ENCODE measurements around the gene SCUBE2. TPM values are rescaled to one million over a fixed set of nuclear protein-coding genes. Genes with fewer than 3 reads are reported as not detected.

SCUBE2 gene
- polyA plus RNA-seq, 2 donors: 0.84 to 4.6 TPM

DNA sequence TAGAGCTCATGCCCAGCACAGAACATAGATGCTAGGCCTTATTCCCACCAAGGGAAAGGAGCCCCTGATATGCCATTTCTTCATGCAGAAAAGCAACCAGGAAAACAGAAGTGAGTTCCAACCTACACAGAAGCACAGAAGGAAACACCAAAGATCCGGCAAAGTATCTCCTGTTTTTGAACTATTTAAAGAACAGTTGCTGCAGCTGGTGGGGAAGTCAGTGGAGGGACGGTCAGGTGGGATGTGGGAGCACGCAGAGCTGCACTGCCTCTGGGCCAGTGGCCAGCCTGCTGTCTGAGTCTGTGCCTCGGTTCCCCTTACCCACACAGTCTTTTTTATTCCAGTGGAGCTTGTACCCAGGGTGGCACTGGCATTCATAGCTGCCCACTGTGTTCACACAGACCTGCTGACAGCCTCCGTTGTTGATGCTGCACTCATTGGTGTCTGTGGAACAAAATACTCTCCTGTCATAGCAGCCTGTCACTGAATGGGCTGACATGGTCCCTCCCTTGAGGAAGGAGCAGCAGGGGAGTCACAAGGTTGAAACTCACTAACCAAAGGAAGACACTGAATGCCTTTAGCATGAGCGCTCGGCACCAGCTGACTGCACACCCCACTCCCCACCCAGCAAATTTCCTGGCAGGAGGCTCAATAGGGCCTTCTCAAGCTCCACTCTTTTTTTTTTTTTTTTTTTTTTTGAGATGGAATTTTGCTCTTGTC, 37.9 kb downstream of the SCUBE2 start:
- Histone ChIP-seq H3K27ac (ENCODE audit: low read depth in 2 of 2, low read length in 1 of 2) (no peak overlapping the region), H3K27me3 (ENCODE audit: control insufficient read depth in 1 of 2, insufficient read depth in 2 of 2, low read length in 2 of 2) (no peaks in the 10 kb centered on the region), H3K4me1 (ENCODE audit: control insufficient read depth in 2 of 2, insufficient read depth in 2 of 2, low read length in 1 of 2) (peaks cover 0 to 2% of the 10 kb centered on the region in 2 donors), H3K4me3 (ENCODE audit: low read depth in 1 of 2, low read length in 2 of 2) (no peak overlapping the region), H3K9me3 (ENCODE audit: control insufficient read depth in 2 of 2, insufficient read depth in 1 of 2, low read depth in 1 of 2, low read length in 1 of 2) (no peaks in the 10 kb centered on the region), H3K36me3 (ENCODE audit: control insufficient read depth in 2 of 2, insufficient read depth in 2 of 2, low read length in 1 of 2) (no peaks in the 10 kb centered on the region)
- WGBS, 2 donors: 73 to 75% methylated on average over 7 of the region's 7 CpGs

DNA sequence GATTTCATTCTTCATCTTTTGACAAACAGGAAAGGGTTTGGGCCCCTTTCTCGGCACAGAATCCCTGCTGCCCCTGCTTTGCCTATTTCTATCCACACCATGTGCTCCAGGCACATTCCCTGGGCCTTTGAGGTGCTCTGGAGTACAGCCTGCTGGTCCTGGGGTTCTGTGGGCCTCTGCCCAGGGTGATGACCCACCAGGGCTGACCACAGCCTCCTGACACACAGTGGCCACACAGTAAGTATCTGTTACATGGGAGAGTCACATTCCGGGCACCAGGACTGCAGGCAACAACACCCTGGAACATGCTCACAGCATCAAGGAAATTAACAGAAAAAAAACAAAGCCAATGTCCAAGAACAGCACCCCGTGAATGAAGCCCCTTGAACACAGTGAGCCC, 39.1 kb downstream of the SCUBE2 start:
- H3K27ac ChIP-seq (ENCODE audit: low read depth in 2 of 2, low read length in 1 of 2): no peak overlapping the region
- H3K36me3 ChIP-seq (ENCODE audit: control insufficient read depth in 2 of 2, insufficient read depth in 2 of 2, low read length in 1 of 2): no peaks in the 10 kb centered on the region
- H3K27me3 ChIP-seq (ENCODE audit: control insufficient read depth in 1 of 2, insufficient read depth in 2 of 2, low read length in 2 of 2): no peaks in the 10 kb centered on the region
- WGBS, 2 donors: 88 to 92% methylated on average over 3 of the region's 3 CpGs
- peaks cover 2% of the 10 kb centered on the region in 2 donors for H3K4me1 ChIP-seq (ENCODE audit: control insufficient read depth in 2 of 2, insufficient read depth in 2 of 2, low read length in 1 of 2)
- H3K9me3 ChIP-seq (ENCODE audit: control insufficient read depth in 2 of 2, insufficient read depth in 1 of 2, low read depth in 1 of 2, low read length in 1 of 2): no peaks in the 10 kb centered on the region
- no peak overlapping the region for H3K4me3 ChIP-seq (ENCODE audit: low read depth in 1 of 2, low read length in 2 of 2)

DNA sequence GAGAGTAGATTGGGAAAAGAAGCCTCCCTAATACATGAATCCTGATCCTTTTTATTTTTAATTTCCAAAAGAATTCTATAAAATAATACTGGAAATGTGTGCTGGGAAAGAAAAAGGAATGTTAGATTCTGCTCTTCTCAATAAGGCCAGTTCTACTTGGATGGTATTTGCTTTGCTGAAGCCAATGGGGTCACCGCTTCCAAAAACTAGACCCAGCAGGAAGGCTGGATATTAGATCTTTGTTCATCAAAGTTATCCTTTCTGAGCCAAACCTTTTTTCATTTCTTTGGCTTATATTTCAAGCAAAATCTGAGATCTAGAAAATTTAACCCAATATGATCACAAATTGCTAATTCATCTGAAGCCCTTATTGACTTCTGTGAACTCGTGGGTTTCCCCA, 41.4 kb downstream of the SCUBE2 start:
- Histone ChIP-seq H3K4me1 (ENCODE audit: control insufficient read depth in 2 of 2, insufficient read depth in 2 of 2, low read length in 1 of 2) (peaks cover 0 to 2% of the 10 kb centered on the region in 2 donors), H3K36me3 (ENCODE audit: control insufficient read depth in 2 of 2, insufficient read depth in 2 of 2, low read length in 1 of 2) (no peaks in the 10 kb centered on the region), H3K27me3 (ENCODE audit: control insufficient read depth in 1 of 2, insufficient read depth in 2 of 2, low read length in 2 of 2) (no peaks in the 10 kb centered on the region), H3K9me3 (ENCODE audit: control insufficient read depth in 2 of 2, insufficient read depth in 1 of 2, low read depth in 1 of 2, low read length in 1 of 2) (no peaks in the 10 kb centered on the region), H3K27ac (ENCODE audit: low read depth in 2 of 2, low read length in 1 of 2) (no peak overlapping the region), H3K4me3 (ENCODE audit: low read depth in 1 of 2, low read length in 2 of 2) (no peak overlapping the region)
- WGBS, 2 donors: 88 to 92% methylated on average over 2 of the region's 2 CpGs

DNA sequence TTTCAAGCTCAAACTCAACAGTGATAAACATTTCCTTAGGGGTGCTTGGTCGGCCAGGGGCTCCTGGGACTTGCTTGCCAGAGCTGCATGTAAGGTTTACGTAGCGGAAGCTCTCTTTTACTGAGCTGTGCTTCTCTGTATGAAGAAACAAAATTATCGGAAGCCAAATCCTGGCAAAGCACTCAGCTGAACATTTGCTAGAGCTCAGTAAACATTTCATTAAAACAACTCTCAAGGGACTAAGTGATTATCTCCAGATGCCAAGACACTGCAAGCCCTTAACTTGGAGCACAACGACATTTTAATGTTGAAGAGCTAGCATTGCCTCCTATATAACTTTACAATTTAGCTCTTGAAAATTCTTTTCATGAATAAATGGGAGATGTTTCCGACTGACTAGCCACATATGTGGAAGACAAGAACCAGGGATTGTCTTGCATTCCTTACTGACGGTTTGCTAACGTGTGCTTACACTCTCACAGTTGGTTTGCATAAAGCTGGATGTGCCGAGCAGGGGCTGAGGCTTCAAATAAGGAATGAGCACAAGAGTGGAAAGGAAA, 43.4 kb downstream of the SCUBE2 start:
- Histone ChIP-seq H3K27ac (ENCODE audit: low read depth in 2 of 2, low read length in 1 of 2) (peak overlapping the region; percentile 22 to 54), H3K36me3 (ENCODE audit: control insufficient read depth in 2 of 2, insufficient read depth in 2 of 2, low read length in 1 of 2) (no peaks in the 10 kb centered on the region), H3K9me3 (ENCODE audit: control insufficient read depth in 2 of 2, insufficient read depth in 1 of 2, low read depth in 1 of 2, low read length in 1 of 2) (no peaks in the 10 kb centered on the region), H3K4me3 (ENCODE audit: low read depth in 1 of 2, low read length in 2 of 2) (no peak overlapping the region), H3K27me3 (ENCODE audit: control insufficient read depth in 1 of 2, insufficient read depth in 2 of 2, low read length in 2 of 2) (no peaks in the 10 kb centered on the region), H3K4me1 (ENCODE audit: control insufficient read depth in 2 of 2, insufficient read depth in 2 of 2, low read length in 1 of 2) (peaks cover 0 to 2% of the 10 kb centered on the region in 2 donors)
- WGBS, 2 donors: 59 to 60% methylated on average over 9 of the region's 9 CpGs

DNA sequence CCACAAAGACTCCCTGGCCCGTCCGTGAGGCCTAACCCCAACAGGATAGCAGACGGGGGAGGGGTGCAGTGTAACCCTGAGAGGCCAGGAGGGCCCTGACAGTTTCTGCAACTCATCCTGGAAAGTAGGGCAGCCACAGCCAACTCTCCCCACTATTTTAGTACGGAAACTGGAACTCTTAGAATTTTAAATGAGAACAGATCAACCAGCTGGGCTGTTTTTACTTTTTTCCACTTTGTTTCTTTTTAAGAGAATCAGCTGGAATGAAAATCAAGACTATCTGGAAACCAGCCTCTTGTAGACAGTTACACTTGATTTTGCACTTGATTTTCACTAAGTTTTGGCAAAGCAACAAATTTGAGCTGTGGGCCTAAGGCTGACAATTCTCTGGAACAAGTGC, 44.9 kb downstream of the SCUBE2 start:
- Histone ChIP-seq H3K4me1 (ENCODE audit: control insufficient read depth in 2 of 2, insufficient read depth in 2 of 2, low read length in 1 of 2) (peaks cover 0 to 2% of the 10 kb centered on the region in 2 donors), H3K9me3 (ENCODE audit: control insufficient read depth in 2 of 2, insufficient read depth in 1 of 2, low read depth in 1 of 2, low read length in 1 of 2) (no peaks in the 10 kb centered on the region), H3K27me3 (ENCODE audit: control insufficient read depth in 1 of 2, insufficient read depth in 2 of 2, low read length in 2 of 2) (no peaks in the 10 kb centered on the region), H3K36me3 (ENCODE audit: control insufficient read depth in 2 of 2, insufficient read depth in 2 of 2, low read length in 1 of 2) (no peaks in the 10 kb centered on the region), H3K4me3 (ENCODE audit: low read depth in 1 of 2, low read length in 2 of 2) (no peak overlapping the region), H3K27ac (ENCODE audit: low read depth in 2 of 2, low read length in 1 of 2) (no peak overlapping the region)
- 77 to 83% methylated on average over 4 of the region's 4 CpGs for WGBS, 2 donors

DNA sequence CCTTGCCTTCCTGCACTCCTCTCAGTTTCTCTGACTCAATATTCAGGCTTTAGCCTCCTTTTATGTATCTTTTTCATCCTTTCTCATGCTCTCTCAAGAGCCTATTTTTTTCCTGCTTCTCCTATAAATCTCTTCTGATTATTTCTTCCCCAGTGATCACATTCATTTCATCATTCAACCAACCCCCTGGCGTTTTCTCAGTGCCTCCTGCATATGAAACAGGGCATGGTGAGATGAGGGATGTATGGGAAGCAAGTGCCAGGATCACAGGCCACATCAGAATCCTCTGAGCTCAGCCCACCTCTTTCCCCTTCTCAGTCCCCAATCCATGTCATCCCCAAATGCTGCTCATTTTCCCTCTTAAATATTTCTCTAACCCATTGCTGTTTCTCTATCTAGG, 48.9 kb downstream of the SCUBE2 start:
- Histone ChIP-seq H3K36me3 (ENCODE audit: control insufficient read depth in 2 of 2, insufficient read depth in 2 of 2, low read length in 1 of 2) (no peaks in the 10 kb centered on the region), H3K4me3 (ENCODE audit: low read depth in 1 of 2, low read length in 2 of 2) (no peak overlapping the region), H3K4me1 (ENCODE audit: control insufficient read depth in 2 of 2, insufficient read depth in 2 of 2, low read length in 1 of 2) (peaks cover 0 to 2% of the 10 kb centered on the region in 2 donors), H3K27me3 (ENCODE audit: control insufficient read depth in 1 of 2, insufficient read depth in 2 of 2, low read length in 2 of 2) (no peaks in the 10 kb centered on the region), H3K9me3 (ENCODE audit: control insufficient read depth in 2 of 2, insufficient read depth in 1 of 2, low read depth in 1 of 2, low read length in 1 of 2) (no peaks in the 10 kb centered on the region), H3K27ac (ENCODE audit: low read depth in 2 of 2, low read length in 1 of 2) (no peak overlapping the region)
- WGBS, 2 donors: 71 to 76% methylated on average over 1 of the region's 1 CpG

DNA sequence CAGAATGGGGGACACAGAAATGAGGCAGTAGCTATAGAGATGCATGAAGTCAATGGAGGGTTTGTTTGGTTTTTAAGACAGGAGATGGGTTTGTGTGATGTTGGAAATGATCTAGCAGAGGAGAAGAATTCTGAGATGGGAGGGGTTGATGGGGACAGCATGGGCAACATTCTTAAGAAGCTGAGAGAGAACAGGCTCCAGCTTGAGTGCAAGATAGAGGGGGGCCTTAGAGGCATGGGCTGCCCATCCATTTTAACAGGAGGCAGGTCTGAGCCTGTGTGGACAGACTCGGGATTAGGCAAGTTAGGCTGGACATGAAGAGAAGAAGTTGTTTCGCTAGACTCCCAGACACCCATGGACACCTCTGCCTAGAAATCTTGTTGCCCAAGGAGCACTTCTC, 49.7 kb downstream of the SCUBE2 start:
- WGBS, 2 donors: 62 to 81% methylated on average over 2 of the region's 2 CpGs
- no peaks in the 10 kb centered on the region for H3K9me3 ChIP-seq (ENCODE audit: control insufficient read depth in 2 of 2, insufficient read depth in 1 of 2, low read depth in 1 of 2, low read length in 1 of 2)
- H3K4me3 ChIP-seq (ENCODE audit: low read depth in 1 of 2, low read length in 2 of 2): no peak overlapping the region
- H3K4me1 ChIP-seq (ENCODE audit: control insufficient read depth in 2 of 2, insufficient read depth in 2 of 2, low read length in 1 of 2): no peaks in the 10 kb centered on the region
- H3K27me3 ChIP-seq (ENCODE audit: control insufficient read depth in 1 of 2, insufficient read depth in 2 of 2, low read length in 2 of 2): no peaks in the 10 kb centered on the region
- H3K27ac ChIP-seq (ENCODE audit: low read depth in 2 of 2, low read length in 1 of 2): no peak overlapping the region
- no peaks in the 10 kb centered on the region for H3K36me3 ChIP-seq (ENCODE audit: control insufficient read depth in 2 of 2, insufficient read depth in 2 of 2, low read length in 1 of 2)

DNA sequence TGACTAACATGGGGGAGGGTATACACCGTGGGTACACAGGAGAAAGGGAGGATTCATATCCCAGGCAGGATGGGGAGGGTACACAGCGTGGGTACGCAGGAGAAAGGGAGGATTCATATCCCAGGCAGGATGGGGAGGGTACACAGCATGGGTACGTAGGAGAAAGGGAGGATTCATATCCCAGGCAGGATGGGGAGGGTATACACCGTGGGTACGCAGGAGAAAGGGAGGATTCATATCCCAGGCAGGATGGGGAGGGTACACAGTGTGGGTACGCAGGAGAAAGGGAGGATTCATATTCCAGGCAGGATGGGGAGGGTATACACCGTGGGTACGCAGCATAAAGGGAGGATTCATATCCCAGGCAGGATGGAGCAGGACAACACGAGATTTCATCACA, 51.0 kb downstream of the SCUBE2 start:
- H3K4me1 ChIP-seq (ENCODE audit: control insufficient read depth in 2 of 2, insufficient read depth in 2 of 2, low read length in 1 of 2): no peaks in the 10 kb centered on the region
- H3K27me3 ChIP-seq (ENCODE audit: control insufficient read depth in 1 of 2, insufficient read depth in 2 of 2, low read length in 2 of 2): no peaks in the 10 kb centered on the region
- H3K36me3 ChIP-seq (ENCODE audit: control insufficient read depth in 2 of 2, insufficient read depth in 2 of 2, low read length in 1 of 2): no peaks in the 10 kb centered on the region
- 89 to 91% methylated on average over 10 of the region's 10 CpGs for WGBS, 2 donors
- no peaks in the 10 kb centered on the region for H3K9me3 ChIP-seq (ENCODE audit: control insufficient read depth in 2 of 2, insufficient read depth in 1 of 2, low read depth in 1 of 2, low read length in 1 of 2)
- no peak overlapping the region for H3K4me3 ChIP-seq (ENCODE audit: low read depth in 1 of 2, low read length in 2 of 2)
- H3K27ac ChIP-seq (ENCODE audit: low read depth in 2 of 2, low read length in 1 of 2): no peak overlapping the region

DNA sequence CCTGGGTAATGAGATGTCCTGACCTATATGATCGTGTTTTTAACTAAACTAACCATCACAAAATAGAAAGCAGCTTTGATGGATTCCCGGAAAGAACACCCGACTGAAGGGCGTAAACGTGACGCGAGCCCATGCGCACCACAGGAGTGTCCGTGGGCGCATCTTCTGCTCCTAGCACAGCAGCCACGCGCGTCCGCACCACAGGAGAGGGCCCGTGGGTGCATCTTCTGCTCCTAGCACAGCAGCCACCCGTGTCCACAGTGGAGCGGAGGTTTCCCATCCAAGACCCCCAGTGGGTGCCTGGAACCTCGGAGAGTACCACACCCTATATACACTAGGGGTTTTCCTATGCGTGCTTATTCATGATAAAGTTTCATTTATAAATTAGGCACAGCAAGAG, 51.5 kb downstream of the SCUBE2 start:
- no peak overlapping the region for H3K4me3 ChIP-seq (ENCODE audit: low read depth in 1 of 2, low read length in 2 of 2)
- H3K27ac ChIP-seq (ENCODE audit: low read depth in 2 of 2, low read length in 1 of 2): no peak overlapping the region
- H3K27me3 ChIP-seq (ENCODE audit: control insufficient read depth in 1 of 2, insufficient read depth in 2 of 2, low read length in 2 of 2): no peaks in the 10 kb centered on the region
- no peaks in the 10 kb centered on the region for H3K9me3 ChIP-seq (ENCODE audit: control insufficient read depth in 2 of 2, insufficient read depth in 1 of 2, low read depth in 1 of 2, low read length in 1 of 2)
- 95% methylated on average over 19 of the region's 19 CpGs for WGBS, 2 donors
- H3K4me1 ChIP-seq (ENCODE audit: control insufficient read depth in 2 of 2, insufficient read depth in 2 of 2, low read length in 1 of 2): no peaks in the 10 kb centered on the region
- H3K36me3 ChIP-seq (ENCODE audit: control insufficient read depth in 2 of 2, insufficient read depth in 2 of 2, low read length in 1 of 2): no peaks in the 10 kb centered on the region

DNA sequence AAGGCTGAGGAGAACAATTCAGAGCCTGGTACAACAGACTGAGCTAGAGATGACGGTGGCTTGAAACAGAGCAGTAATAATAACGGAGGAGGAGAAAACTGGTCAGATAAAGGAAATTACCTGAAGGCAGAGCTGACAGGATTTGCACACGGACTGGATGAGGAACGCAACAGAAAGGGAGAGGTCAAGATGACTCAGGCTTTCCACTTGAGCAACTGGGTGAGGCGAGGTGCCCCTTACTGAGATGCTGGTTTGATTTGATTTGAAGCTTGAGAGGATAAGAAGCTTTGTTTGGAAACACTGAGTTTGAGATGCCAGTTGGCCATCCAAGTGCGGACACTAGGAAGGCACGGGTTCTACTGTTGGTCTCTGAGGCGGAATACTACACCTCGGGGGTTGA, 52.2 kb downstream of the SCUBE2 start:
- H3K4me3 ChIP-seq (ENCODE audit: low read depth in 1 of 2, low read length in 2 of 2): no peak overlapping the region
- no peaks in the 10 kb centered on the region for H3K9me3 ChIP-seq (ENCODE audit: control insufficient read depth in 2 of 2, insufficient read depth in 1 of 2, low read depth in 1 of 2, low read length in 1 of 2)
- WGBS, 2 donors: 80 to 86% methylated on average over 9 of the region's 9 CpGs
- H3K4me1 ChIP-seq (ENCODE audit: control insufficient read depth in 2 of 2, insufficient read depth in 2 of 2, low read length in 1 of 2): no peaks in the 10 kb centered on the region
- no peaks in the 10 kb centered on the region for H3K36me3 ChIP-seq (ENCODE audit: control insufficient read depth in 2 of 2, insufficient read depth in 2 of 2, low read length in 1 of 2)
- no peak overlapping the region for H3K27ac ChIP-seq (ENCODE audit: low read depth in 2 of 2, low read length in 1 of 2)
- H3K27me3 ChIP-seq (ENCODE audit: control insufficient read depth in 1 of 2, insufficient read depth in 2 of 2, low read length in 2 of 2): no peaks in the 10 kb centered on the region
